Stimulated activated naive CD8-positive, alpha-beta T cell treated with anti-CD3 and anti-CD28 coated beads, Interleukin-15, Interleukin-2, amounts not matched to agents 100 ng/mL and 50 ng/mL, for 24 hours (primary cell): ENCODE results near the gene DLEC1.

ENCODE experiments used
- H3K27ac Mint-ChIP-seq: one replicate; pipeline ENCODE4 v1.8.0; 2021; ENCODE audit warnings: mild to moderate bottlenecking, mixed read lengths
- H3K27me3 Mint-ChIP-seq: one replicate; pipeline ENCODE4 v1.8.0; 2021; ENCODE audit warnings: mixed read lengths
- H3K36me3 Mint-ChIP-seq: one replicate; pipeline ENCODE4 v1.8.0; 2021; ENCODE audit warnings: low read depth, mixed read lengths
- H3K4me1 Mint-ChIP-seq: one replicate; pipeline ENCODE4 v1.8.0; 2021; ENCODE audit warnings: low read depth, mixed read lengths
- H3K4me3 Mint-ChIP-seq: one replicate; pipeline ENCODE4 v1.8.0; 2021; ENCODE audit warnings: mild to moderate bottlenecking, mixed read lengths
- H3K9me3 Mint-ChIP-seq: one replicate; pipeline ENCODE4 v1.8.0; 2021; ENCODE audit warnings: mixed read lengths

DLEC1 gene

GRCh38 chr3:38006031-38006430 lies 33.0 kb upstream of the DLEC1 start:
- peaks cover 8% of the 10 kb centered on the region for H3K36me3 Mint-ChIP-seq
- no peak overlapping the region for H3K4me3 Mint-ChIP-seq
- peaks cover 7% of the 10 kb centered on the region for H3K4me1 Mint-ChIP-seq
- no peaks in the 10 kb centered on the region for H3K9me3 Mint-ChIP-seq
- no peak overlapping the region for H3K27ac Mint-ChIP-seq
- H3K27me3 Mint-ChIP-seq: no peaks in the 10 kb centered on the region

- H3K4me1 Mint-ChIP-seq: peaks cover 7% of the 10 kb centered on the region
- peaks cover 8% of the 10 kb centered on the region for H3K36me3 Mint-ChIP-seq
- no peaks in the 10 kb centered on the region for H3K9me3 Mint-ChIP-seq
- no peak overlapping the region for H3K4me3 Mint-ChIP-seq
- H3K27me3 Mint-ChIP-seq: no peaks in the 10 kb centered on the region
- no peak overlapping the region for H3K27ac Mint-ChIP-seq
Observed at GRCh38 chr3:38006445-38006995, 32.5 kb upstream of the DLEC1 start.

GRCh38 chr3:38007754-38008090 lies 31.3 kb upstream of the DLEC1 start:
- Mint-ChIP-seq H3K27ac (no peak overlapping the region), H3K4me1 (peaks cover 7% of the 10 kb centered on the region), H3K36me3 (peaks cover 8% of the 10 kb centered on the region), H3K27me3 (no peaks in the 10 kb centered on the region), H3K9me3 (no peaks in the 10 kb centered on the region), H3K4me3 (no peak overlapping the region)

GRCh38 chr3:38008191-38008701 lies 30.8 kb upstream of the DLEC1 start:
- no peaks in the 10 kb centered on the region for H3K27me3 Mint-ChIP-seq
- peaks cover 8% of the 10 kb centered on the region for H3K36me3 Mint-ChIP-seq
- no peak overlapping the region for H3K4me3 Mint-ChIP-seq
- no peaks in the 10 kb centered on the region for H3K9me3 Mint-ChIP-seq
- H3K27ac Mint-ChIP-seq: no peak overlapping the region
- H3K4me1 Mint-ChIP-seq: peaks cover 7% of the 10 kb centered on the region

- Mint-ChIP-seq H3K27ac (no peak overlapping the region), H3K9me3 (no peaks in the 10 kb centered on the region), H3K4me3 (no peak overlapping the region), H3K36me3 (peaks cover 10% of the 10 kb centered on the region), H3K4me1 (peaks cover 7% of the 10 kb centered on the region), H3K27me3 (no peaks in the 10 kb centered on the region)
Observed at GRCh38 chr3:38008971-38009580, 29.9 kb upstream of the DLEC1 start.

- Mint-ChIP-seq H3K9me3 (no peaks in the 10 kb centered on the region), H3K27me3 (no peaks in the 10 kb centered on the region), H3K36me3 (peaks cover 11% of the 10 kb centered on the region), H3K4me1 (no peaks in the 10 kb centered on the region), H3K27ac (no peak overlapping the region), H3K4me3 (no peak overlapping the region)
Observed at GRCh38 chr3:38009807-38010591, 29.0 kb upstream of the DLEC1 start.

- Mint-ChIP-seq H3K4me3 (no peak overlapping the region), H3K27ac (no peak overlapping the region), H3K4me1 (no peaks in the 10 kb centered on the region), H3K27me3 (no peaks in the 10 kb centered on the region), H3K9me3 (no peaks in the 10 kb centered on the region), H3K36me3 (peaks cover 15% of the 10 kb centered on the region)
Observed at GRCh38 chr3:38011111-38011510, 27.9 kb upstream of the DLEC1 start.

- Mint-ChIP-seq H3K36me3 (peaks cover 24% of the 10 kb centered on the region), H3K9me3 (no peaks in the 10 kb centered on the region), H3K4me3 (no peak overlapping the region), H3K27me3 (no peaks in the 10 kb centered on the region), H3K4me1 (no peaks in the 10 kb centered on the region), H3K27ac (no peak overlapping the region)
Observed at GRCh38 chr3:38015485-38015884, 23.5 kb upstream of the DLEC1 start.

- H3K9me3 Mint-ChIP-seq: no peaks in the 10 kb centered on the region
- no peak overlapping the region for H3K27ac Mint-ChIP-seq
- no peak overlapping the region for H3K4me3 Mint-ChIP-seq
- no peaks in the 10 kb centered on the region for H3K27me3 Mint-ChIP-seq
- no peaks in the 10 kb centered on the region for H3K4me1 Mint-ChIP-seq
- H3K36me3 Mint-ChIP-seq: peaks cover 24% of the 10 kb centered on the region
Observed at GRCh38 chr3:38015984-38016383, 23.0 kb upstream of the DLEC1 start.

- Mint-ChIP-seq H3K4me3 (no peak overlapping the region), H3K9me3 (no peaks in the 10 kb centered on the region), H3K27ac (no peak overlapping the region), H3K36me3 (peaks cover 24% of the 10 kb centered on the region), H3K4me1 (no peaks in the 10 kb centered on the region), H3K27me3 (no peaks in the 10 kb centered on the region)
Observed at GRCh38 chr3:38016410-38016809, 22.6 kb upstream of the DLEC1 start.

- H3K9me3 Mint-ChIP-seq: no peaks in the 10 kb centered on the region
- H3K27me3 Mint-ChIP-seq: no peaks in the 10 kb centered on the region
- H3K36me3 Mint-ChIP-seq: peaks cover 24% of the 10 kb centered on the region
- H3K4me1 Mint-ChIP-seq: no peaks in the 10 kb centered on the region
- H3K4me3 Mint-ChIP-seq: no peak overlapping the region
- no peak overlapping the region for H3K27ac Mint-ChIP-seq
Observed at GRCh38 chr3:38016847-38017444, 22.1 kb upstream of the DLEC1 start.

- Mint-ChIP-seq H3K36me3 (peaks cover 24% of the 10 kb centered on the region), H3K27me3 (no peaks in the 10 kb centered on the region), H3K27ac (no peak overlapping the region)
Observed at GRCh38 chr3:38017445-38018295, 21.3 kb upstream of the DLEC1 start.

GRCh38 chr3:38018296-38019266 lies 20.4 kb upstream of the DLEC1 start:
- Mint-ChIP-seq H3K4me3 (no peak overlapping the region), H3K4me1 (peaks cover 3% of the 10 kb centered on the region), H3K36me3 (peaks cover 24% of the 10 kb centered on the region), H3K27ac (peak overlapping the region; percentile 2), H3K9me3 (no peaks in the 10 kb centered on the region), H3K27me3 (no peaks in the 10 kb centered on the region)

More at GRCh38 chr3:38017445-38018295, 21.3 kb upstream of the DLEC1 start:
- H3K9me3 Mint-ChIP-seq: no peaks in the 10 kb centered on the region
- no peak overlapping the region for H3K4me3 Mint-ChIP-seq
- no peaks in the 10 kb centered on the region for H3K4me1 Mint-ChIP-seq
